Nephron (organoid): ENCODE measurements around the gene KLHL26.

Experiments used
- H3K27ac Mint-ChIP-seq, 3 experiments: 2 replicates each; pipeline ENCODE4 v1.8.0; 2020; ENCODE audit warnings: mixed read lengths in 3 of 3, mild to moderate bottlenecking in 2 of 3, moderate library complexity in 1 of 3
- H3K27me3 Mint-ChIP-seq: 2 replicates; pipeline ENCODE4 v1.8.0; 2021; ENCODE audit warnings: low read depth, mild to moderate bottlenecking, moderate library complexity, mixed read lengths
- H3K36me3 Mint-ChIP-seq: 2 replicates; pipeline ENCODE4 v1.8.0; 2020; ENCODE audit warnings: low read depth, mixed read lengths
- H3K4me1 Mint-ChIP-seq: 2 replicates; pipeline ENCODE4 v1.8.0; 2020; ENCODE audit warnings: mixed read lengths
- H3K4me3 Mint-ChIP-seq, 3 experiments: 2 replicates each; pipeline ENCODE4 v1.8.0; 2020; ENCODE audit warnings: mild to moderate bottlenecking in 3 of 3, mixed read lengths in 3 of 3, moderate library complexity in 2 of 3
- H3K9me3 Mint-ChIP-seq: 2 replicates; pipeline ENCODE4 v1.8.0; 2020; ENCODE audit warnings: mixed read lengths
- TF ChIP-seq, protein P1 (sequence below), 3 experiments: fragments of 200-600 bp; sonication (generic); IDR thresholded peaks; one replicate each; pipeline ENCODE4 v1.5.0; 2021; ENCODE audit warnings: antibody characterized with exemption in 3 of 3; ENCODE audit not compliant: unreplicated experiment in 3 of 3

The KLHL26 gene

DNA sequence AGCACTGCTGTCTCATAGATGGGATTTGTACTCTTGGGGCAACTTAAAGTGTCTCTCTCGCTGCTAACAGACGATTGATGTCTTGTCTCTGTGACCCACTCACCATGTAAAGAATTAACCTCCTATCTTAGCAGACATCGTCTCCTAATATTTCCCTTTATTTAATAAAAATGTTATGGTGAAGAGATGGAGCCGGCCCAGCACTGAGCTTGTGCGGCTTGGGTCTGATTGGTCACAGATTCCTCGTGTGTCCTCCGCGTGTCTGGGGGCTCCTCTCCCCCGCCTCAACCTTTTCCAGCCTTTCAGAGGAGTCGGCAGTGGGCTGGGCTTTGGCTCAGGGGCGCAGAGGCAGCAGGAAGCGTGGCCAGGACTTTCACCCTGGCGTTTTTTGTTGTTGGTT is 33.5 kb downstream of the KLHL26 start:
- Mint-ChIP-seq H3K36me3 (peaks cover 14% of the 10 kb centered on the region), H3K27ac (peak overlapping the region; percentile 45 to 65 (median 57)), H3K27me3 (no peaks in the 10 kb centered on the region), H3K4me1 (peaks cover 26% of the 10 kb centered on the region), H3K4me3 (peak overlapping the region in 2 of 3 experiments; percentile 11 to 16), H3K9me3 (no peaks in the 10 kb centered on the region)
- TF ChIP-seq, protein P1, sequence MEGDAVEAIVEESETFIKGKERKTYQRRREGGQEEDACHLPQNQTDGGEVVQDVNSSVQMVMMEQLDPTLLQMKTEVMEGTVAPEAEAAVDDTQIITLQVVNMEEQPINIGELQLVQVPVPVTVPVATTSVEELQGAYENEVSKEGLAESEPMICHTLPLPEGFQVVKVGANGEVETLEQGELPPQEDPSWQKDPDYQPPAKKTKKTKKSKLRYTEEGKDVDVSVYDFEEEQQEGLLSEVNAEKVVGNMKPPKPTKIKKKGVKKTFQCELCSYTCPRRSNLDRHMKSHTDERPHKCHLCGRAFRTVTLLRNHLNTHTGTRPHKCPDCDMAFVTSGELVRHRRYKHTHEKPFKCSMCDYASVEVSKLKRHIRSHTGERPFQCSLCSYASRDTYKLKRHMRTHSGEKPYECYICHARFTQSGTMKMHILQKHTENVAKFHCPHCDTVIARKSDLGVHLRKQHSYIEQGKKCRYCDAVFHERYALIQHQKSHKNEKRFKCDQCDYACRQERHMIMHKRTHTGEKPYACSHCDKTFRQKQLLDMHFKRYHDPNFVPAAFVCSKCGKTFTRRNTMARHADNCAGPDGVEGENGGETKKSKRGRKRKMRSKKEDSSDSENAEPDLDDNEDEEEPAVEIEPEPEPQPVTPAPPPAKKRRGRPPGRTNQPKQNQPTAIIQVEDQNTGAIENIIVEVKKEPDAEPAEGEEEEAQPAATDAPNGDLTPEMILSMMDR (IDR thresholded peaks at IDR 0.05; ENCODE audit: unreplicated experiment in 3 of 3) = no peak

DNA sequence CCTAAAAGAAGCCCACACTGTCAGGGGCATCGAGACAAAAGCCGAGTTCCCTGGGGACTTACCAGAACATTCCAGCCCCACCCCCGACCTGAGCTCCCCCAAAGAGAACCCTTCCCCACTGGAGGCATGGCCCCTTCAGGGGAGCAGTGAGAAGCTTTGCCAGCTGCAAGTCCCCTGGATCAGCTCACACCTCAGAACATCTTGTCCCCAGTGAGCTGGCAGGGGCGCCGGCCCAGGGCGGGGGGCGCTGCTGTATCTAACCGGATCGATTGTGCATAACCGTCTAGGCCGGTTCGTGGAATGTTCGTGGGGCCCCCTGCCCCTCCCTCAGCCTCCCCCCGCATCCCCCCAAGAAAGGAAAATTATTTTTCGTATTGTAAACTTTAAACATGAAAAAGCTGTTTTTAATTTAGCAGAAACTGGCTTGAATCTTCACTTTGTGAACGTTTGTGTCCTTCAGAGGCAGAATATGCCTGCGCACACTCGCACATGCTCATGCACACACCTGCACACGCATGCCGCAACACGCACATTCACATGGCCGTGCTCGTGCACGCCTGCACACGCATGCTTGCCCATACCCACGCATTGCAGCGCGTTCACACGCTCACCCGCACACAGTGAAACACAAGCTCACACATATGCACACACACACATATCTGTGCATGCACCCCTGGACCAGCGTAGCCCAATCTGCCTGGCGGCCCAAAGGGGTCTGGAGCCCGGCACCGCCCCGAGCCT is 34.6 kb downstream of the KLHL26 start:
- Mint-ChIP-seq H3K27me3 (no peaks in the 10 kb centered on the region), H3K4me3 (peak overlapping the region in 1 of 3 experiments; percentile 46), H3K27ac (peak overlapping the region in 1 of 3 experiments; percentile 76), H3K4me1 (peaks cover 26% of the 10 kb centered on the region), H3K36me3 (peaks cover 14% of the 10 kb centered on the region), H3K9me3 (no peaks in the 10 kb centered on the region)
- TF ChIP-seq, protein P1 (IDR thresholded peaks at IDR 0.05; ENCODE audit: unreplicated experiment in 3 of 3) = no peak

DNA sequence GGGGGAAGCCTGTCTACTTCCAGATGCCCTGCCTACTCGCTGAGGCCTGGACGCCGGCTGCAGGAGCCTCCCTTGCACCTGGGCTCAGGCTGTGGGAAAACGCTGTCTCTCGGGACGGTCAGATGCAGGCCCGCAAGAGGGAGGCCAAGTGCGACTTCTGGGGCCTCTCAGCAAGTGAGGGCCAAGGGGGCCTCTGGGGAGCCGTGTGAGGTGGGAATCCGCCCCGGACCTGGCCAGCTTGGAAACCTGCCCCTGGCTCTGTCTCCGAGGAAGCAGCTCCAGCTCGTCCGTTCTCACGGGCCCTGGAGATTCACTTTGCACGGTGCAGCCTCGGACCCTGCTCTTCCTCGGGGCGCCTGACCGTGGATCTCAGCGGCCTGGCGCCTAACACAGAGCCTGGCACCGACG is 35.2 kb downstream of the KLHL26 start:
- Mint-ChIP-seq H3K9me3 (no peaks in the 10 kb centered on the region), H3K4me1 (peaks cover 27% of the 10 kb centered on the region), H3K36me3 (peaks cover 14% of the 10 kb centered on the region), H3K4me3 (no peak overlapping the region), H3K27ac (peak overlapping the region in 1 of 3 experiments; percentile 84), H3K27me3 (no peaks in the 10 kb centered on the region)
- TF ChIP-seq, protein P1 (IDR thresholded peaks at IDR 0.05; ENCODE audit: unreplicated experiment in 3 of 3) = no peak

DNA sequence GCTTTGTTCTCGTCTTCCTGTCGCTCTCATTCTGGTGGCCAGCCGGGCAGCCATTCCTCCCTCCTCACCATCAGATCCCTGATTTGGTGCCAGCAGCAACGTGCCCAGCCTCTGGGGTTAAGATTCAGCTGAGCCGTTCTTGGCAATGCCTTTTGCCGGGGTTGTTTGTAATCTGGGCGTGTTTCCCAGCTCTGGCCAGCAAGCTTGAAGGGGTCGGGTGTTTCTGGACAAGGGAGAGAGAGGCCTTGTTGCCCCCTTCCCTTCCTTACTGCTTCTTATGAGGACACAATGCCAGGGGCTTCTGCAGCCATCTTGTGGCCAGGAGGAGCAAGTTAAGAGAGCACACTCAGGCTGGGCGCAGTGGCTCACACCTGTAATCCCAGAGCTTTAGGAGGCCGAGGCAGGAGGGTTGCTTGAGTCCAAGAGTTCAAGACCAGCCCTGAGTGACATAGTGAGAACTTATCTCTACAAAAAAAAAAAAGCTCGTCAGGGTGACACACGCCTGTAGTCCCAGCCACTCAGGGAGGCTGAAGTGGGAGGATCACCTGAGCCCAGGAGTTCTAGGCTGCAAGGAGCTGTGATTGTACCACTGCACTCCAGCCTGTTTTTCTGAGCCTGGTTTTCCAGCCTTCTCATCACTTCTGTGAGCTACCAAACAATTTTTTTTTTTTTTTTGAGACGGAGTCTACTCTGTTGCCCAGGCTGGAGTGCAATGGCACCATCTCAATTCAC is 35.9 kb downstream of the KLHL26 start:
- Mint-ChIP-seq H3K4me1 (peaks cover 32% of the 10 kb centered on the region), H3K27ac (peak overlapping the region in 2 of 3 experiments; percentile 72 to 84), H3K27me3 (no peaks in the 10 kb centered on the region), H3K9me3 (no peaks in the 10 kb centered on the region), H3K4me3 (peak overlapping the region in 1 of 3 experiments; percentile 62), H3K36me3 (peaks cover 10% of the 10 kb centered on the region)
- TF ChIP-seq, protein P1 (IDR thresholded peaks at IDR 0.05; ENCODE audit: unreplicated experiment in 3 of 3) = no peak

DNA sequence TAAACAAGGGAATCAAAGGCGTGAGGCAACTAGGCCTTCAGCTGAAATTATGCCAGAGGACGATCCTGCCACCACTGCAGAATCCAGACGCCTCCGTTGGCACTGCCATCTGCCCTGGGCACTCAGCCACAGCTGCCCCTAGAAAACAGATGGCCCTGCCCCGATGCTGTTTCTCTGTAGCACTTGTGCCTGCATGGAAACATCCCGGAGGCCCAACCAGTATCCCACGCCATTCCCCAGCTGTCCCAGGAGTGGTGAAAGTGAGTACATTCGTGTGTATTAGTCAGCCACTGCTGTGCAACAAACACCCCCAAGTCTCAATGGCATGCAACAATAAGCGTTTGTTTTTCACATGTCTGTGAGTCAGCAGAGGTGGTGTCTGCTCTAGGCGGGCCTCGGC is 37.8 kb downstream of the KLHL26 start:
- H3K9me3 Mint-ChIP-seq = no peaks in the 10 kb centered on the region
- no peak overlapping the region for H3K27ac Mint-ChIP-seq
- no peaks in the 10 kb centered on the region for H3K27me3 Mint-ChIP-seq
- peaks cover 38% of the 10 kb centered on the region for H3K4me1 Mint-ChIP-seq
- H3K4me3 Mint-ChIP-seq = no peak overlapping the region
- TF ChIP-seq, protein P1 (IDR thresholded peaks at IDR 0.05; ENCODE audit: unreplicated experiment in 3 of 3) = no peak
- peaks cover 6% of the 10 kb centered on the region for H3K36me3 Mint-ChIP-seq
